HEK293 (cell line): ENCODE results near the gene PHF19.

Source experiments
- CTCF ChIA-PET: fragments of 350-600 bp; formaldehyde crosslinking; extraction: SDS; loops from one replicate; lab custom pipeline; 2021; ENCODE audit warnings: antibody characterized with exemption; lab: Yijun Ruan, JAX
- POLR2A ChIA-PET: fragments of 300-600 bp; formaldehyde crosslinking; extraction: SDS; loops from one replicate; lab custom pipeline; 2020; ENCODE audit warnings: antibody characterized with exemption, inconsistent platforms; lab: Yijun Ruan, JAX
- H3K27ac ChIP-seq: fragments of 200-500 bp; sonication (Bioruptor generic); 2 replicates; pipeline ENCODE4 v1.5.1; 2014; ENCODE audit warnings: low read depth, low read length, control low read depth, inconsistent platforms; ENCODE audit errors: extremely low read depth
- H3K36me3 ChIP-seq, 2 experiments: fragments of 200-500 bp in 1 of 2; sonication (Bioruptor generic) in 1 of 2; 1 replicate in 1 of 2; 2 replicates in 1 of 2; pipeline ENCODE4 v1.5.1; 2014 to 2017; ENCODE audit warnings: inconsistent platforms in 2 of 2, low read length in 2 of 2; ENCODE audit not compliant: control insufficient read depth in 2 of 2, insufficient read depth in 1 of 2
- H3K4me1 ChIP-seq: fragments of 200-500 bp; sonication (Bioruptor generic); 2 replicates; pipeline ENCODE4 v1.5.1; 2014; ENCODE audit warnings: mild to moderate bottlenecking, low read length, inconsistent platforms; ENCODE audit not compliant: control insufficient read depth, insufficient read depth
- H3K4me3 ChIP-seq: 2 replicates; pipeline ENCODE4 v1.5.1; 2011; ENCODE audit warnings: low read depth, mild to moderate bottlenecking, control low read depth, low read length, moderate library complexity
- H3K9me3 ChIP-seq: fragments of 200-500 bp; sonication (Bioruptor generic); 2 replicates; pipeline ENCODE4 v1.5.1; 2014; ENCODE audit warnings: low read depth, low read length, inconsistent platforms; ENCODE audit not compliant: control insufficient read depth, insufficient read depth
- GLIS1 ChIP-seq: fragments of 450-650 bp; formaldehyde crosslinking; IDR thresholded peaks from 2 replicates; pipeline ENCODE4 v1.5.1; 2016; ENCODE audit warnings: missing biosample characterization, missing genetic modification characterization
- KLF17 ChIP-seq: fragments of 450-650 bp; formaldehyde crosslinking; IDR thresholded peaks from 2 replicates; pipeline ENCODE4 v1.5.1; 2016; ENCODE audit warnings: missing biosample characterization, missing genetic modification characterization
- PBX3 ChIP-seq: sonication (generic); formaldehyde crosslinking; IDR thresholded peaks from 2 replicates; pipeline ENCODE4 v1.8.1; 2022; ENCODE audit warnings: mild to moderate bottlenecking, moderate library complexity, missing genetic modification reagents
- PRDM4 ChIP-seq: fragments of 450-650 bp; formaldehyde crosslinking; IDR thresholded peaks from 2 replicates; pipeline ENCODE4 v1.5.1; 2017; ENCODE audit warnings: missing biosample characterization, missing genetic modification characterization
- WT1 ChIP-seq: fragments of 450-650 bp; formaldehyde crosslinking; IDR thresholded peaks from 2 replicates; pipeline ENCODE4 v1.5.1; 2016; ENCODE audit warnings: missing biosample characterization, missing genetic modification characterization
- ZBTB1 ChIP-seq: fragments of 450-650 bp; formaldehyde crosslinking; IDR thresholded peaks from 2 replicates; pipeline ENCODE4 v1.5.1; 2016; ENCODE audit warnings: missing biosample characterization, missing genetic modification characterization
- ZBTB21 ChIP-seq: fragments of 450-650 bp; formaldehyde crosslinking; IDR thresholded peaks from 2 replicates; pipeline ENCODE4 v1.5.1; 2017; ENCODE audit warnings: missing biosample characterization, missing genetic modification characterization
- ZNF114 ChIP-seq: fragments of 450-650 bp; formaldehyde crosslinking; IDR thresholded peaks from 2 replicates; pipeline ENCODE4 v1.5.0; 2017; ENCODE audit warnings: missing biosample characterization, missing genetic modification characterization
- ZNF155 ChIP-seq: fragments of 450-650 bp; formaldehyde crosslinking; IDR thresholded peaks from 2 replicates; pipeline ENCODE4 v1.5.1; 2016; ENCODE audit warnings: missing biosample characterization, missing genetic modification characterization
- ZNF169 ChIP-seq: fragments of 450-650 bp; formaldehyde crosslinking; IDR thresholded peaks from 2 replicates; pipeline ENCODE4 v1.5.1; 2016; ENCODE audit warnings: missing biosample characterization, missing genetic modification characterization
- ZNF175 ChIP-seq: fragments of 450-650 bp; formaldehyde crosslinking; IDR thresholded peaks from 2 replicates; pipeline ENCODE4 v1.5.1; 2016; ENCODE audit warnings: missing biosample characterization, missing genetic modification characterization
- ZNF394 ChIP-seq: fragments of 450-650 bp; formaldehyde crosslinking; IDR thresholded peaks from 2 replicates; pipeline ENCODE4 v1.5.1; 2016; ENCODE audit warnings: missing biosample characterization, missing genetic modification characterization, mild to moderate bottlenecking, moderate library complexity, borderline replicate concordance
- ZNF423 ChIP-seq: fragments of 450-650 bp; formaldehyde crosslinking; IDR thresholded peaks from 2 replicates; pipeline ENCODE4 v1.5.1; 2016; ENCODE audit warnings: missing biosample characterization, missing genetic modification characterization
- ZNF664 ChIP-seq: fragments of 450-650 bp; formaldehyde crosslinking; IDR thresholded peaks from 2 replicates; pipeline ENCODE4 v1.5.1; 2016; ENCODE audit warnings: missing biosample characterization, missing genetic modification characterization
- ZNF692 ChIP-seq: fragments of 450-650 bp; formaldehyde crosslinking; IDR thresholded peaks from 2 replicates; pipeline ENCODE4 v1.5.1; 2016; ENCODE audit warnings: missing biosample characterization, missing genetic modification characterization
- ZNF704 ChIP-seq: fragments of 450-650 bp; formaldehyde crosslinking; IDR thresholded peaks from 2 replicates; pipeline ENCODE4 v1.5.1; 2016; ENCODE audit warnings: missing biosample characterization, missing genetic modification characterization
- ZSCAN30 ChIP-seq: fragments of 450-650 bp; IDR thresholded peaks from 2 replicates; pipeline ENCODE4 v1.5.1; 2018; ENCODE audit warnings: missing biosample characterization, mild to moderate bottlenecking, missing genetic modification characterization, moderate library complexity
- ZXDB ChIP-seq: fragments of 450-650 bp; formaldehyde crosslinking; IDR thresholded peaks from 2 replicates; pipeline ENCODE4 v1.5.1; 2016; ENCODE audit warnings: missing biosample characterization, missing genetic modification characterization

The PHF19 gene

GRCh38 chr9:120851449-120851848 is 25.5 kb downstream of the PHF19 start:
- H3K36me3 ChIP-seq: no peaks in the 10 kb centered on the region
- POLR2A ChIA-PET: interaction anchor here (0.9 kb wide), 1 partner anchor 8 kb away, joined by 3 read pairs; no protein-coding TSS in a partner anchor
- TF ChIP-seq ZNF114 (tag by site-specific recombination) (no peak), ZNF169 (tag by site-specific recombination) (no peak), PRDM4 (no peak), ZNF692 (tag by site-specific recombination) (no peak)
- TF ChIP-seq, all 188 proteins: peak for 0
- Histone ChIP-seq H3K4me1 (no peaks in the 10 kb centered on the region), H3K27ac (no peak overlapping the region), H3K4me3 (no peak overlapping the region), H3K9me3 (no peaks in the 10 kb centered on the region)
- CTCF ChIA-PET: no interaction called here

GRCh38 chr9:120850315-120850714 is 26.7 kb downstream of the PHF19 start:
- Histone ChIP-seq H3K36me3 (no peaks in the 10 kb centered on the region), H3K4me3 (no peak overlapping the region), H3K4me1 (no peaks in the 10 kb centered on the region), H3K9me3 (no peaks in the 10 kb centered on the region), H3K27ac (no peak overlapping the region)
- ChIA-PET POLR2A (interaction anchor here (0.7 to 1.4 kb wide), 3 partner anchors 57 to 759 kb away, joined by 3 to 7 read pairs (median 3); partner anchors contain the start of gene FBXW2), CTCF (interaction anchor here (0.7 to 1.1 kb wide), 2 partner anchors 19 to 95 kb away, joined by 3 to 4 read pairs; no protein-coding TSS in a partner anchor)
- TF ChIP-seq ZBTB1 (tag by site-specific recombination) (no peak), KLF17 (tag by site-specific recombination) (no peak), ZXDB (tag by site-specific recombination) (no peak), ZNF664 (tag by site-specific recombination) (no peak), WT1 (tag by site-specific recombination) (no peak), ZBTB21 (tag by site-specific recombination) (no peak)

GRCh38 chr9:120846906-120847305 is 30.1 kb downstream of the PHF19 start:
- H3K4me1 ChIP-seq: no peaks in the 10 kb centered on the region
- POLR2A ChIA-PET: interaction anchor here (1.3 kb wide), 1 partner anchor 24 kb away, joined by 4 read pairs; no protein-coding TSS in a partner anchor
- H3K4me3 ChIP-seq: no peak overlapping the region
- CTCF ChIA-PET: interaction anchor here (1.2 to 1.6 kb wide), 2 partner anchors 89 to 90 kb away, joined by 3 to 5 read pairs; no protein-coding TSS in a partner anchor
- TF ChIP-seq ZNF704 (tag by site-specific recombination): no peak
- TF ChIP-seq ZNF394 (tag by site-specific recombination): no peak
- no peak for TF ChIP-seq ZNF175 (tag by site-specific recombination)
- no peak for TF ChIP-seq ZSCAN30 (tag by site-specific recombination)
- TF ChIP-seq GLIS1: no peak
- no peak for TF ChIP-seq PBX3 (CRISPR knock-in tag)
- no peak for TF ChIP-seq ZNF423
- no peak for TF ChIP-seq ZNF169 (tag by site-specific recombination)
- no peak for TF ChIP-seq ZNF155
- TF ChIP-seq, all 188 proteins: peak for 0
- Histone ChIP-seq H3K27ac (no peak overlapping the region), H3K36me3 (no peaks in the 10 kb centered on the region), H3K9me3 (no peaks in the 10 kb centered on the region)
